ENCODE data around the gene LOX.

DNA sequence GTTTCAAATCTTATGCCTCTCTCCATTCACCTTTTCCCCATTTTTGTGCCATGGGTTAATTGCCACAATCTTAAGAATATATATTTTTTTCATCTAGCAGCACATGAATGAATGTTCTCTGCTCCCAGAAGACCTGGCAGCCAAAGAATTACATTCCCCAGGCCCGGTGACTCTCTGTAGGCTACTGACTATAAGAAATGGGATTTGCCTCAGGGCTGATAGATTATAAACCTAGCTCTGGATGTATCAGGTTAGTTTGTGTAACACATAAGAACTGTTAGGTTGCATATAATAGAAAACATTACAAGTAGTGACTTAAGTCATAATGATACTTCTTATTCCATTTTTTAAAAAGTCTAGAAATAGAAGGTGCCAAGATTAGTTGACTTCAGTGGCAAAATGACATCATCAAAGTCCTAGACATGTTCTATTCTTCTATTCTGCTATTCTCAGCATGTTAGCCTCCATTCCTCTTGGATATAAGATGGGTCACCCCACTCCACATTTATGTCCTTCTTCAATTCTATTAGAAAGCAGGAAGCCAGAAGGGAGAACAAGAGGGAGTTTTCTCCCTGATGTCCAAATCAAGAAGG, 40.4 kb upstream of the LOX start:
- TF ChIP-seq POLR2A (IDR thresholded peaks at IDR 0.05; ENCODE audit: low read depth) = no peak
- TF ChIP-seq, protein P1, sequence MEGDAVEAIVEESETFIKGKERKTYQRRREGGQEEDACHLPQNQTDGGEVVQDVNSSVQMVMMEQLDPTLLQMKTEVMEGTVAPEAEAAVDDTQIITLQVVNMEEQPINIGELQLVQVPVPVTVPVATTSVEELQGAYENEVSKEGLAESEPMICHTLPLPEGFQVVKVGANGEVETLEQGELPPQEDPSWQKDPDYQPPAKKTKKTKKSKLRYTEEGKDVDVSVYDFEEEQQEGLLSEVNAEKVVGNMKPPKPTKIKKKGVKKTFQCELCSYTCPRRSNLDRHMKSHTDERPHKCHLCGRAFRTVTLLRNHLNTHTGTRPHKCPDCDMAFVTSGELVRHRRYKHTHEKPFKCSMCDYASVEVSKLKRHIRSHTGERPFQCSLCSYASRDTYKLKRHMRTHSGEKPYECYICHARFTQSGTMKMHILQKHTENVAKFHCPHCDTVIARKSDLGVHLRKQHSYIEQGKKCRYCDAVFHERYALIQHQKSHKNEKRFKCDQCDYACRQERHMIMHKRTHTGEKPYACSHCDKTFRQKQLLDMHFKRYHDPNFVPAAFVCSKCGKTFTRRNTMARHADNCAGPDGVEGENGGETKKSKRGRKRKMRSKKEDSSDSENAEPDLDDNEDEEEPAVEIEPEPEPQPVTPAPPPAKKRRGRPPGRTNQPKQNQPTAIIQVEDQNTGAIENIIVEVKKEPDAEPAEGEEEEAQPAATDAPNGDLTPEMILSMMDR (IDR thresholded peaks at IDR 0.05) = no peak
